Fibroblast of lung (primary cell): ENCODE measurements around the gene NR2F2.

Experiments used
- CTCF ChIP-seq, 2 donors: IDR thresholded peaks in 1 of 2; conservative IDR thresholded peaks in 1 of 2; 1 replicate in 1 of 2; 2 replicates in 1 of 2; pipeline ENCODE4 v1.5.1; 2011 to 2012; ENCODE audit warnings: low read length in 2 of 2, control low read depth in 1 of 2, inconsistent platforms in 1 of 2, low read depth in 1 of 2, mild to moderate bottlenecking in 1 of 2
- EZH2 ChIP-seq: IDR thresholded peaks from 2 replicates; pipeline ENCODE4 v1.5.1; 2012; ENCODE audit warnings: low read length, control low read depth, mild to moderate bottlenecking; ENCODE audit errors: missing control alignments

GRCh38 chr15:96338074-96338765 lies 7.7 kb downstream of the NR2F2 start:
- no peak for TF ChIP-seq CTCF (conservative IDR thresholded peaks at IDR 0.05 in 1 of 2, IDR thresholded peaks at IDR 0.05 in 1 of 2; ENCODE audit: low read depth in 1 of 2, low read length in 2 of 2)
- TF ChIP-seq EZH2, result no peak
